ENCODE measurements around the gene GPRC5B.

The GPRC5B gene, protein sequence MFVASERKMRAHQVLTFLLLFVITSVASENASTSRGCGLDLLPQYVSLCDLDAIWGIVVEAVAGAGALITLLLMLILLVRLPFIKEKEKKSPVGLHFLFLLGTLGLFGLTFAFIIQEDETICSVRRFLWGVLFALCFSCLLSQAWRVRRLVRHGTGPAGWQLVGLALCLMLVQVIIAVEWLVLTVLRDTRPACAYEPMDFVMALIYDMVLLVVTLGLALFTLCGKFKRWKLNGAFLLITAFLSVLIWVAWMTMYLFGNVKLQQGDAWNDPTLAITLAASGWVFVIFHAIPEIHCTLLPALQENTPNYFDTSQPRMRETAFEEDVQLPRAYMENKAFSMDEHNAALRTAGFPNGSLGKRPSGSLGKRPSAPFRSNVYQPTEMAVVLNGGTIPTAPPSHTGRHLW

DNA sequence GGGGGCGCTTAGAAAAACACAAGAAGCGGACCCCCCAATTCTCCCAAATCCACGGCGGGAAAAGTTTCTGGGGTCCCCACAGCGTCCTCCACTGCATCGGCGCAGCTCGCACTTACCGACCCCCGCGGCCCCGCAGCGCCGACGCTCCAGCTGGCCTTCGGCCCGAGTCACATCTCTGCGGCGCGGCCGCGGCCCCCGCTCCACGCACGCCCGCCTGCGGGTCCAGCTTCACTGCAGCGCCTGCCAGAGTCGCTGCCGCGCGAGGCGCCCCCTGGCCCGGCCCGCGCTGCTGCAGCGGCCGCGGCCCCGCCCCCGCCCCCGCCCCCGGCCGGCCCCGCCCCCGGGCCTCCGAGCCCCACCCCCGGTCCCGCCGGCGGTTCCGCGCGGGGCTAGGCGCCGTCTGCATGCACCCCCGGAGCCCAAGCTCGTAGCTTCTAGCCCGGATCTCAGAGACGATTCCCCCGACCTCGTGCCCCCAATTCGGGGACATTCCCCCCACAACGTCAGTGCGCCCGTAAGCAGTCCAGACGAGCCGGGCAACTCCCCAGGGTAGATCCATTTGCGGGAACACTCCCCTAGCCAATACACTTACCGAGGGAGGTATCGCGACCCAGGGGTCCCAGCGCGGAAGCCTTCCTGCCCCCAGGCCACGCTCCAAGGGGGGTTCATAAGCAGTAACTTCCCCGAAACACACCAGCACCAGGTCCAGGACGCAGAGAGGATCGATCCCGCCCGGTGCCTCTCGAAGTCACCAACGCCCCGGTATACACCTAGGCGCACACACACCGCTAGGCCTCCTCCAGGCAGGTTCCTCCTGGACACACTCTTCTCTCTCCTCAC lies at the start of gene GPRC5B:
GPRC5B (minus strand) TSS at position 238 of the 840 bp plus-strand sequence. CDS start 12,003 bp downstream, outside the sequence.
- DNase-seq = peak; percentile 35

DNA sequence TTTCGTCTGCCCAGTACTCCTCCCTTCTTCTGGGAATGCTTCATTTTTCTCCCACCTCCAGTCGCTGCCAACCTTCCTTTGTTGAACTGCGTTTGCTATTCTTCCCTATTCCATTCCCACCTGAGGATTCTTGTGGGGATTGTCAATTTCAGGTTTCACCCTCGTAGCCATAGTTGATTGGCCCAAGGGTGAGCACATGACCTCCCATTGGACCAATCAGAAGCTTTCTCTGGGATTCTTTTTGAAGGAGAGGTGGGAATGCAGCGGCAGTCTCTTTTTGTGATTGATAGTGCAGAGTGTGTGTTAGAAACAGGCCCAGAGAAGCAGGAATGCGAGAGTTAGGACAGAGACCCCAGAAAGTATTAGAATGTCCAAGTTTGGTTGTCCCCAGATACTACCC lies 49.1 kb upstream of the GPRC5B start:
- DNase-seq = no peak

DNA sequence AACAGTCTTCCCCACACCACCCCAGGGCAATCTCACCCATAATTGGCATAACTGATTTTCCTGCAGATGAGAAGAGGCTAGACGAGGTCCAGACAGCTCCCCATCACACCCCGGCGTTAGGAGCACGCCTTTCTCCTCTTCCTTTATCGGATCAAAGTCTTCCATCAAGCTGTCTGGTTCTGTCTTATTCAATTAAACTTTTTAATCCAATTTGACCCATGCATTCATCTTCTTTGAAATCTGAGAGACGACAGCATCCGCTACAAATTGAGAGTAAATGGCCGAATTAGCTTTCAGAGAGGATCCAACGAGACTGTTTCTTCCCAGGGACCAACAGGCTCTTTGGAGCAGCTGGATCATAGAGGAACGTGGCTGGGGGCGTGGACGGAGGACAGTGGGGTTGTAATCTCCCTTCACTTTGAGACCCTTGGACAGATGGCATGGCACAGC lies 44.4 kb upstream of the GPRC5B start:
- DNase-seq = no peak

DNA sequence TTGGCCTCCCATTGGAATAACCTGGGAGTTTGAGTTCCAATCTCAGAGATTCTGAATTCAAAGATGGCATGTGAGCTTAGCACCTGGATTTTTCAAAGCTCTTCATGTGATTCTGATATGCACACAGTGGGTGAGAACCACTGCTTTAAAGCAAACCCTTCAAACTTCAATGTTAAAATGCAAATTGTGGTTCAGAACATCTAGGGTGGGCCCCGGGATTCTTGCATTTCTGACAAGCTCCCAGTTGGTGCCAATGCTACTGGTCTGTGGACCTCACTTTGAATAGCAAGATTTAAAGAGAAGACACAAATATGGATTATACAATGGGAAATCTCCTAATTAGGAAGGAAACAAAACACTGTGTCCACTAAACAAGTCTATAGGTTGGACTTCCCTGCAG lies 43.8 kb upstream of the GPRC5B start:
- no peak for DNase-seq

DNA sequence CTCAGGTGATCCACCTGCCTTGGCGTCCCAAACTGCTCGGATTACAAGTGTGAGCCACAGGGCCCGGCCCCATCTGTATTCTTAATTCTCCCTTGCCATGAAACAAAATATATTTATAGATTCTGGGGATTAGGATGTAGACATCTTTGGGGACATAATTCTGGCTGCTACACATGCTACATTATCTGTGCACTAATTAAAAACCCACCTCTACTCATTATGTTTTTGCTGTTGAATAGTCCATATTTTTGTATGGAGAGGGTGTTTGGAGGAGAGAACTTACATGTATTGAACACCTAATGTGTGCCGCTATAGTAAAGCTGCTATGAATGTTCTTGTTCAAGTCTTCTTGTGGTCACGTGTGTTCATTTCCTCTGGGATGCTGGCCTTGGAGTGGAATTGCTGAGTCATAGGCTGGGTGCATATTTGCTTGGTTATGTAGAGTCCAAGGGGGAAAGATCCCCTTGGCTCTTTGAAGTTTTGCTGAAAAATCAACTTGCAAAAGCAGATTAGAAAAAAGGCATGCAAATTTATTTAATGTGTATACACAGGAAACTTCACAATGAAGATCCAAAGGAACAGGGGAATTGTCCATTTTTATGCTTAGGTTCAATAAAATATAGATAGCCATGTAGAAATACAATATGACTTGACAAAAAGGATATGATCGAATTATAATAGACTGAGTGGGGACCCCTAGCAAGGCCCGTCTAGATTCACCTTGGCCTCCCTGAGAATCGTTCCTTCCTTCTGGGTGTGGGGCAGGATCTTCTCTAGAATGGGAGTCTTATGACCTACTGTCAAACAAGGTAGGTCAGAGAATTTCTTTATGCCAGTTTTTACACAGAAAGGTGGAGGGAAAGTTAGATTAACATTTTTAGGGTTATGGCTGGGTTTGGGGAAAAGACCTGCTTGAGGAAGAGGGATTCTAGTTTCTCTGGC lies 42.1 kb upstream of the GPRC5B start:
- DNase-seq = no peak

DNA sequence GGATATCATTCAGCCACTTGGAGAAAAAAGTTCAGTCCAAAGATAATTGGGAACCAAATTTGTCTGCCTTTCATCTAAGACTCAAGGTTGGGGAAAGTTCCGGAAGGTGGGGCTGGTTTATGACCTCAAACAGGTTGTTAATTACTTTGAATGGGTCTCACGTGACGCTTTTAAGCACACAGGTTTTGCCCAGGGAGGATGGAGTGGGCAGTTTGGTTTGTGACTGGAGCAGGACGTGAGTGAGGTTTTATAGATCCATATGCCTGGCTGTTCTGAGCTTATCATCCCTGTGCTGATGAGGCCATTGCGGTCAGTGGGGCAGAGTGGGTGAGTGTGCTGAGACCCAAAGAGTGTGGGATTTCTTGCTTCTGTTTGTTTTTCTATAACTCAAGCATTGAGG lies 38.7 kb upstream of the GPRC5B start:
- no peak for DNase-seq

DNA sequence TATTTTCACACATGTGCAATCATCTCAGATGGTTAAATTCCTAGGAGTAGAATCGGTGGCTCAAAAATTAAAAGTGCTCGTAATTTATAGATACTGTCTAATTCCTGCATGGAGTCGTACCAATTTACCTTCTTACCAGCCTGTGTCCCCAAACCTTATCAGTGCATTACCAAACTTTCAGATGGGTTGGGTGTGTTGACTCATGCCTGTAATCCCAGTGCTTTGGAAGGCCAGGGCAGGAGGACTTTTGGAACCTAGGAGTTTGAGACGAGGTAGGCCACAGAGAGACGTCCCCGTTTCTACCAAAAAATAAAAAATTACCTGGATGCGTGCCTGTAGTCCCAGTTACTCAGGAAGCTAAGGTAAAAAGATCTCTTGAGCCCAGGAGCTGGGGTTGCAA lies 34.5 kb upstream of the GPRC5B start:
- DNase-seq = no peak

DNA sequence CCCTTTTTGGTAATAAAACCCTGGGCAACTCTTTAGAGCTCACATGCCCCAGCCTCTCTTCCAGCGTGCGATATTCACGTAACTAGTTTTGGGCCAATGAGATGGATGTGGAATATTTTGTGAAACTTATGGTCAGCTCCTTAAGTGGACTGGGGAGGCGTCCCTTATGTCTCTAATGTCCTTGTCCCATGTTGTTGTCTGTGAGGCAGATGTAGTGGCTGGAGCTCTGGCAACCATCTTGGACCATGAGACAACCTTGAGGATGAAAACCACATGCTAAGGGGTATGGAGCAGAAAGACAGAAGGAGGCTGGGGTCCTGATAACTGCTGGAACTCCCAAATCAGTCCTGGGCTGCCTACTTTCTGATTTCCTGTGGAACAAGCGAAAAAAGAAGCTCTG lies 31.4 kb upstream of the GPRC5B start:
- no peak for DNase-seq

DNA sequence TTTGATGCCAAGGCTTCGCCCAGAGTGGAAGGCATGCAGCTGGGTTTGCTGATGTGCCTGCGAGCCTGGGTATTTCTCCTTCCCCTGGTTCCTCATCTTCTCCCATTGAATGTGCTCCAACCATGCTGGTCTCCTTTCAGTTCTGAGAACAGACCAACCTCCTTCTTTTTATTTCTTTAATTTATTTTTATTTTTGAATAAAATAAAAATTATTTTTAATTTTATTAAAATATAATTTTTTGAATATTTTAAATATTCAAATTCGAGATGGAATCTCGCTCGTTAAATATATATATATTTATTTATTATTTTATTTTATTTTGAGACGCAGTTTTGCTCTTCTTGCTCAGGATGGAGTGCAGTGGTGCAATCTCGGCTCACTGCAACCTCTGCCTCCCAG lies 30.2 kb upstream of the GPRC5B start:
- DNase-seq = no peak

DNA sequence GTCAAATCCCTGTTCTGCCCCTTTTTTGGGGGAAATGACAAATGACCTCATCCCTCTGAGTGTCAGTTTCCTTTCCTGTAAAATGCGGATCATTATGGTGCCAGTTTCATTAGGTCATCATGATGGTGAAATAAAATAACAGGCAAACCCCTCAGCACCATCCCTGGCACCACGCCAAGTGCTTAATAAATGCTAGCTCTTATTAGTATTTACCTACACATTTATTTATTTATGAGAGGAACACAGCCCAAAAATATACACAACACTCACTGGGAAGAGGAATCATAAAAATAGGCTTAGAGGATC lies 28.6 kb upstream of the GPRC5B start:
- DNase-seq = no peak

DNA sequence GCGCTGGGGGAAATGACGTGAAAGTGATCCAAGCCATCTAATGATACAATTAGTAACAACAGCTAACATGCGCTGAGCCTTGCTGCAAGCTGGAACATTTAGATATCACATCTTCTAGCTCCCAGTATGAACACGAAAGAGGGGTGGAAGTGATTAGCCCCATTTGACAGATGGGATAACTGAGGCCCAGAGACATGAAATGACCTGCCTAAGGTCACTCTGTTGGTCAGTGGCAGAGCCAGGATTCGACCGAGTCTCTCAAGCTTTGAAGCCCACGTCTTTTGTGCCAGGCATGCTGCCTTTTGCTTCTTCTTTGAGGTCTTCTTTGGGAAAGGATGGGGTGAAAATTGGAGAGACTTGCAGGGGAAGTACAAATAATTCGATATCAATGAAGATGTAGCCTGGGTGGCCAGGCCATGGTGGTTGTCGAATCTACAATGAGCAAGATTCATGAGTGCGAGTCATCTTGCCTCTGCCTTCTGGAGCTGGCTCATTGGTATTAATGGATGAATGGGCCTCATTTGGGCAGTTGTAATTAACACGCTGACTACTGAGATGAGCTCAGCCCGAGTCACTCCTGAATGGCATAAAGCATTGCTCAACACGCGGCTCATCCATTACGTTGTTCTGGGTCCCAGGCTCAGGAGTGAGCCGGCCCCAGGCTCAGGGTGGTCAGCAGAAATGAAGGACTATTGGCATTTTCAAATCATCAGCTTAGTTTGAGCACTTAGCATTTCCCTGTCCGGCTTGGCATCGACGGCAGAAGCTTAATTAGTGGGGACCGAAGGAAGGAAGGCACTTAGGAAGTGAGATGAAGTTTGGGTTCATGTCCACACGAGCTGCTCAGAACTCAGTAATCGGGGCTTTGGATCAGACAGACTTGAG lies 28.0 kb upstream of the GPRC5B start:
- DNase-seq = no peak

DNA sequence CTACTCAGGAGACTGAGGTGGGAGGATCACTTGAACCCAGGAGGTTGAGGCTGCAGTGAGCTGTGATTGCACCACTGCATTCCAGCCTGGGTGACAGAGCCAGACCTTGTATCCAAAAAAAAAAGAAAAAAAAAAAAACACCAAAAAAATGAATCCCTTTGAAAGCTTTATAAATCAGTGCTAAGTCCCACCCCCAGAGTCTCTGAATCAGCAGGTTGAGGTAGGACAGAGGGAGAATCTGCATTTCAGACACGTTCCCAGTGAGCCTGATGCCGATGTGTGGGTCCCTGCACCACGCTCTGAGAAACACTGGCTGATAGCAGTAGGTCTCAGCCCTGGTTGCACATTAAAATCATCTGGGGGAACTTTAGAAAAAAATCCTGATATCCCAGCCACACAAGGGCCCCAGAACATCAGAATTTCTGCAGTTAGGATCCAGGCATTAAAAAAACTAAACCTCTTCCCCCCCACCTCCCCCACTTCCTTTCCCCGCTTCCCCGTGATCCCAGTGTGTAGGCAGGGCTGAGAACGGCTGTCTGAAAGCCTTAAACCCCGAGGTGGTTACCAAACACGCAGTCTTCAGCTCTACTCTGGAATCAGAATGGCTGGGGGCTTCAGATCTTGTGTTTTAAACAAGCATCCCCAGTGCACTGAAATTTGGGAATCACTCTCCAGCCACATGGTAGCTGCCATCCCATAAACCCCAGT lies 27.3 kb upstream of the GPRC5B start:
- no peak for DNase-seq

DNA sequence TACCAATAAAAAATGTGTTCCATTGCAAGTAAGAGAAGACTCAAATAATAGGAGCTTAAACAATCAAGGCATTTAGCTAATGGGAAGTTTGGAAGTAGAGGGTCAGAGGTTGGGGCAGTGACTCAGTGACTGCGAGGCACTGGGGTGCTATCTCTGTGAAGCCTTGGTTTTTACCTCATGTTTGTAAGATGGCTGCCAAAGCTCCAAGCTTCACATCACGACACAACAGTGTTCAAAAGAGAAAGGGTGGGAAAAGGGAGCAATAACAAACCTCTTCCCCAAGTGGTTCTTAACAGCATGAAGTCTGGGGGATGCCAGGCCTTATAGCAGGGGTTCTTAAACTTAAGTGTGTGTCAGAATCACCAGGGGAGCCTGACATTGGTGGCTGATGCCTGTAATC lies 26.6 kb upstream of the GPRC5B start:
- DNase-seq = no peak

DNA sequence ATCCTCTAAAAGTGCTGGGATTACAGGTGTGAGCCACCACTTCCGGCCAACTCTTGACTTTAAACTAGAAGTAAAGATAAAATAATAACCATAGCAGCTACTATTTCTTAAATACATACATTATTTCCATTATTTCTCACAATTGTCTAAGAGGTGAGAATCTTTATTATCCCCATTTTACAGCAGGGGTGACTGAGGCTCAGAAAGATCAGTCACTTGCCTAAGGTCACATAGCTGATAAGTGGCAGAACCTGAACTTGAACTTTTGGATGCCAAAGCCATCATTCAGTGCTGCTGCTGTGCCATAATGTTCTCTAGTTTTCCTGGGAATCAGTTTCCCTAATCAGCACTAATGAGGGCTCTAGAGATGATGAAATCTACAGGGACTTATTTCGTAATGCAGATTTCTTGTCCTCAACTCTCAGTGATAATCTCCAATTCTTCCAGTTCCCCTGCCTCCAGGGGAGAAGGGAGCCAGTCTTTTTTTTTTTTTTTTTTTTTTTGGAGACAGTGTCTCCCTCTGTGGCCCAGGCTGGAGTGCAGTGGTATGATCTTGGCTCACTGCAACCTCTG lies 25.2 kb upstream of the GPRC5B start:
- no peak for DNase-seq

DNA sequence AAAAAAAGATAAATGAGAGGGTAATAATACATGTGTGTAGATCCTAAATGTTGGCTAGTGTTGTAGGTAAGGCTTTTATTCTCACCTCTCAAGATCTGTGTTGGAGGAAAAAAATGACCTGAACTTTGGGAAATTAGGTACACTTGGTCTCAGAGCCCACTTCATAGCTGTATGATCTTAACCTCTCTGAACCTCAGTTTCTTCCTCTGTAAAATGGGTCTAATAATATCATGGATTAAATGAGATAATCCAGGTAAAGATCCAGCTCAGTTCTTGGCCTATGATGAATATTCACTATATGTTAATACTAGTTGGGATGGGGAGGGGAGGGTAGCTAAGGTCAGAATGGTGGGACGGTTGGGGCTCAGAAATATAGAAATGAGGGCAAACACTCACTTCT lies 24.3 kb upstream of the GPRC5B start:
- DNase-seq = no peak

DNA sequence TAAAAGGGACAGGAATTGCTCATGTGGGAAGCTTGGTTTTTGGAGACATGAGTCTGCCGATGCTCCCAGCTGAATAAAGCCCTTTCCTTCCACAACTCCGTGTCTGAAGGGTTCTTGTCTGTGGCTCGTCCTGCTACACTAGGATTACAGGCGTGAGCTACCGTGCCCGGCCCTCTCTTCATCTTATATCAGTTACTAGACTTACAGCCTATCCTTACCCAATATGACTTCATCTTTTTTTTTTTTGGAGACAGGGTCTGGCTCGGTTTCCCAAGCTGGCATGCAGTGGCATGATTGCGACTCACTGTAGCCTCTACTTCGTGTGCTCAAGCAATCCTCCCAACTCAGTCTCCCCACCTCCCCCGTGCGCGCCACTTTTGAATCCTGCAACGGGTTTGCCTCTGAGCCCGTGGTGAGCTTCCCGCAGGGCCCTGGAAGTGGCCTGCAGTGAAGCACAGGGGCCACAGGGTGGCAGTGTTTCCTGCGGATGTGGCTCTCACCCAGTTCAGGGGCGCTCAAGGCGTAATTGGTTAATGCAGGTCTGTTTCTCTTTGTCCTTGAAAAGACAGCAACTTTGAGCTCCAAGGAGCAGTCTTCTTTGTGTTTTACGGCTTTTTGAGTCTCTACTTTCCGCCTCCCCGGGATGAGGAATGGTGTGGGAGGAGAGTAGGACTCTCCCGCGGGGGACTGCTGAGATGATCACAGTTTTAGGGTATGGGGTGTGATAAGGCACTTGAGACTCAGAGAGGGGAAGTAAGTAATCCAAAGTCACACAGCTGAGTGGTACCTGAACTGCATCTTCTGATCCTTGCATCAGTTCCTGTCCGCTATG lies 22.7 kb upstream of the GPRC5B start:
- peak; percentile 36 for DNase-seq

DNA sequence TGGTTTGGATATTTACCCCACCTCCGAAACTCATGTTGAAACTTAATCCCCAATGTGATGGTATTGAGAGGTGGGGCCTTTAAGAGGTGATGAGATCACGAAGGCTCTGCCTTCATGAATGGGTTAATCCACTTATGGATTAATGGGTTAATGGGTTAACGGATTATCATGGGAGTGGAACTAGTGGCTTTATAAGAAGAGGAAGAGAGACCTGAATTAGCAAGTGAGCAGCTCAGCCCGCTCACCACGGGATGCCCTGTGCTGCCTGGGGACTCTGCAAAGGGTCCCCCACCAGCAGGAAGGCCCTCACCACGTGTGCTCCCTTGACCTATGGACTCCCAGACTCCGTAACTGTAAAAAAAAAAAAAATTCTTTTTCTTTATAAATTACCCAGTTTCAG lies 16.5 kb upstream of the GPRC5B start:
- no peak for DNase-seq

DNA sequence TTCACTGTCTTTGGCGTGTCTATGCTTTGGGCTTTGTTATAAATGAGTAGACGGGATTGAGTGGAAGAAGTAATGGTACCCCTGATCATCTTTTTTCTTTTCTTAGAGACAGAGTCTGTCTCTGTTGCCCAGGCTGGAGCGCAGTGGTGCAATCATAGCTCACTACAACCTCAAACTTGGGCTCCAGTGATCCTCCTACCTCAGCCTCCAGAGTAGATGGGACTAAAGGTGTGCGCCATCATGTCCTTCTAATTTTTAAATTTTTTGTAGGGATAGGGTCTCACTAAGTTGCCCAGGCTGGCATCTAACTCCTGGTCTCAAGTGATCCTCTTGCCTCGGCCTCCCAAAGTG lies 14.9 kb upstream of the GPRC5B start:
- DNase-seq = no peak

DNA sequence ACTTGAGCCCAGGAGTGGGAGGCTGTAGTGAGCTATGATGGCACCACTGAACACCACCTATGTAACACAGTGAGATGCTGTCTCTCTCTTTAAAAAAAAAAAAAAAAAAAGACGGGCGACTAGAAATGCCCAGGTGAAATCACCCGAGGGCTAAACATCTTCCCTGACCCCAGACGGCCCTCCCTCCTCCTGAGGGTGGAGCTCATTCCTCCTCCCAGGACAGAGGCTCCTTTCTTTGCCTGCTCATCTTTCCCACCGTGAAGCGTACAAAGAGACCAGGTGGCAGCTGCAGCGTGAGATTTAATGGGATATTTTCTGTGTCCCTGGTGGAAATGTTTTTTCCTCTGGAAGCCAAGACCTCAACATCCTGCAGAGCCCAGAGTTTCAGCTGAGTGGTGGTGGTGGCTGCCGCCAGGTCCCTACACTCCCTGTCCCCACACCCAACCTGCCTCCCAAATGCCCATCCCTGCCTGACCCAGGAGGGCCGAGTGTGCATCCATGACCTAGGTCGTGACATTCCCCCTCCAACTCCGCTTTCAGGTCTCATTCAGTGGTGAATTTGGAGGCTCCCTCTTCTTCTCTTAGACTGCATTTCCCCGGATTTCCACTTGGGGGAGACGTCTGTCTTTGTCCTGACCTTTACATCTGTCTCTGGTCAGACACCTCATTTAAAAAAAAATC lies 14.4 kb upstream of the GPRC5B start:
- peak; percentile 68 for DNase-seq

DNA sequence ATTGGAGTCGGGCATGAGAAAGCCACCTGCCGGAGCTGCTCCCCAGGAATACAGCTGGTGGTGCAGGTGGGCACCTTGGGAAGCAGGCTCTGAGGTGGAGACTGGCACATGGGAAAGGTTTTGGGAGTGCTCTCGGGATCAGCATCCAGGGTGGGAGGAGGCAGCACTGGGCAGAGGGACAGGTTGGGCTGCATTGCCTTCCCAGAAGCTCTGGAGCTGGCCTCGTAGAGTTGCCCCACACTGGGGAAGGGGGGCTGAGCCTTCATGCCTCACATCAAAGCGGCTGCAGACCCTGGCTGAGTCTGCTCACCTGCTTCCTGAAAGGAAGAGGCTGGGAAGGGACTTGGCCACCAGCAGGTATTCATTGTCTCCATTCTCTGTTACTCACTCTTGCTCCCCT lies 13.5 kb upstream of the GPRC5B start:
- DNase-seq = no peak

Data from NCI-H2029 treated with DMSO at 0.1 percent for 48 hours (cell line).